Body of pancreas (tissue), 4 donors: Measurements from ENCODE around the gene SOX5.

Experiments
- CTCF ChIP-seq, 7 experiments: fragments of 450-650 bp in 4 of 7; fragments of 200-600 bp in 3 of 7; sonication (generic) in 3 of 7; IDR thresholded peaks; one replicate each; pipeline ENCODE4 v1.5.1; 2016 to 2019; ENCODE audit warnings: antibody characterized with exemption in 7 of 7
- POLR2A ChIP-seq, 3 donors: fragments of 450-650 bp; IDR thresholded peaks; one replicate each; pipeline ENCODE4 v1.6.1; 2016; ENCODE audit warnings: antibody characterized with exemption in 3 of 3, mild to moderate bottlenecking in 2 of 3

GRCh38 chr12:23561364-23562345 is 387.8 kb downstream of the SOX5 start:
- TF ChIP-seq CTCF (IDR thresholded peaks at IDR 0.05) (no peak), POLR2A (IDR thresholded peaks at IDR 0.05) (no peak)
